Activated T-cell treated with anti-CD3 and anti-CD28 coated beads, Interleukin-2, amount 50 U/mL, for 48 hours (primary cell): ENCODE measurements around the gene FAM9A.
"Not testable (repeated sequence)": the region's sequence is repeated elsewhere in the genome, so short reads cannot be mapped to it uniquely, and the experiment has no call there.

ENCODE experiments used
- DNase-seq, 2 experiments: peaks; one replicate each; pipeline ENCODE4 v3.0.0-alpha.2; 2020

FAM9A gene

DNA sequence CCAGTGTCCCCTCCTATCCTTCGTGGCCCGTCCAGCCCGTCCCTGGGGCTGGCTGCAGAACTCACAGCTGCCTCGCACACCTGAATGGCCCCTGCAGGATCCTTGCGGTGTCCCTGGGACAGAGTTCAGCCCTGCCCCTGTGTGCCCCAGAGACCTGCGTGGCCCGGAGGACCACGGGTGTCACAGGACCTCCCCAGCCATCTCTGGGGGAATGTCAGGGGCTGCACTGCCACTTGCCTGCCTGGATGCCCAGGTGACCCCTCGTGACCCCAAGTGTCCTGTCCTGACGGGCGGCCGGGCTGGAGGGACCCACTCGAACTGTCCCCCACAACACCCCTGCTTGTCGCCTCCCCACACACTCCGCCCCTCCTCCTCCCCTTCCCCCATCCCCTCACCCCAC, 832 bp downstream of the FAM9A start:
- DNase-seq: not testable (repeated sequence)

- not testable (repeated sequence) for DNase-seq
Measured at GRCh38 chrX:8799281-8799680, 1.9 kb downstream of the FAM9A start.

DNA sequence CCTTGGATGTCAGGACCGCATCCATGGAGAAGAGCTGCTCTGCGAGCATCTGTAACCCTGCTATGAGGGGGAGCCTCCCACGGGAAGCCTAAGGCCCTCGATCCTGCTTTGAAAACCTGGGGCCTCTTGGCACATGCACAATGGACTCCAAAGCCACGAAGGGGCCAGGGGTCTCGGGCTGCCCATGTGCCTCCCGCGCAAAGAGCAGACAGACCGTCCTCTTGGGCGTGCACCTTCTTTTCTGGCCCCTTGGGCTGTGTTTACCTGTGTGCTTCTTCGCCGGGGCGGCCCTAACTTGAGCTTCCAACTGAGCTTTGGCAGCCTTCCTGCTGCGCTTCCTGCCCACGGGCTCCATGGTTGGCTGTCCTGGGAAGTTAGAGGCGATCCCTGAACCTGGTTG, 2.5 kb downstream of the FAM9A start:
- DNase-seq: not testable (repeated sequence)

DNA sequence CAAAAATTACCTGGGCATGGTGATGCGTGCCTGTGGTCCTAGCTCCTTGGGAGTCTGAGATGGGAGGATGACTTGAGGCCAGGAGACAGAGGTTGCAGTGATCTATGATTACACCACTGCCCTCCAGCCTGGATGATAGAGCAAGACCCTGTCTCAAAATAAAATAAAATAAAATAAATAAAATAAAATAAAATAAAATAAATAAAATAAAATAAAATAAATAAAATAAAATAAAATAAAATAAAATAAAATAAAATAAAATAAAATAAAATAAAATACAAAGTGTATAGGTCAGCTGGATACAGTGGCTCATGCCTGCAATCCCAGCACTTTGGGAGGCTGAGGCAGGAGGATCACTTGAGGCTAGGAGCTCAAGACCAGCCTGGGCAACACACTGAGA, 14.1 kb downstream of the FAM9A start:
- not testable (repeated sequence) for DNase-seq

DNA sequence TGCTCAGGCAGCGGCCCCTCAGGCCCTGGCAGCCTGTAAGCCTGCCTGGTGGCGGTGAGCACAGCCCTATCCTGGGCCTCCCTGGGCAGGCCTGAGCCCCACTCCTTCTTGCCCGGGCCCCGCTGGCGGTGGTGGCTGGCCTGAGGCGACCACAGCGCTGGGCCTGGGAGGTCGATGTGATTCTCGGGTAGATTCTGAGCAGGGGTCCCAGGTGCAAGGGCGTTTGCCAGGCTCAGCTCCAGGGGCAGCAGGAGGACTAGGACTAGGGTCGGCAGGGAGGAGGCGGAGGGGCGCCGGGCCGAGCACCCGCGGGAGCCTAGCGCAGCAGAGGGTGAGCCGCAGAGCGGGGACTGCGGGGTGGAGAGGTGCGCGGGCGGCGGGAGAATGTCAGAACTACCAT, 17.0 kb downstream of the FAM9A start:
- DNase-seq: no peak

DNA sequence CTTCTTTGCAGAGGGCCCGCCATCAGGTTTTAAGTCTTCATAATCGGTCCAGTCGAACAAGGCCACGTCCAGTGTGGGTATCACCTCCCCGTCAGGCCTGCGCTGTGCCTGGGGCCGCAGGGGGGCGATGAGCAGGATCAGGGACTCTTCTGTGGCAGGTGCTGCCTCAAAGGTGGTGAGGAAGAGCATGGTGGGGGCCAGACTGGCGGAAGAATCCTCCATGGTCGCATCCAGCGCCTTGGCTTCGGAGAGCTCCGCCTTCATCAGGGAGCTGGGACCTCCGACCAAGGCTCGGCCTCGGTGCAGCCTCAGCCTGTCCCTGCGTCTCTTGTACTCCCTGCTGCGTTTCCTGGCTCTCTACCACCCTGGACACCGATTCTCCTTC, 17.5 kb downstream of the FAM9A start:
- no peak for DNase-seq

DNA sequence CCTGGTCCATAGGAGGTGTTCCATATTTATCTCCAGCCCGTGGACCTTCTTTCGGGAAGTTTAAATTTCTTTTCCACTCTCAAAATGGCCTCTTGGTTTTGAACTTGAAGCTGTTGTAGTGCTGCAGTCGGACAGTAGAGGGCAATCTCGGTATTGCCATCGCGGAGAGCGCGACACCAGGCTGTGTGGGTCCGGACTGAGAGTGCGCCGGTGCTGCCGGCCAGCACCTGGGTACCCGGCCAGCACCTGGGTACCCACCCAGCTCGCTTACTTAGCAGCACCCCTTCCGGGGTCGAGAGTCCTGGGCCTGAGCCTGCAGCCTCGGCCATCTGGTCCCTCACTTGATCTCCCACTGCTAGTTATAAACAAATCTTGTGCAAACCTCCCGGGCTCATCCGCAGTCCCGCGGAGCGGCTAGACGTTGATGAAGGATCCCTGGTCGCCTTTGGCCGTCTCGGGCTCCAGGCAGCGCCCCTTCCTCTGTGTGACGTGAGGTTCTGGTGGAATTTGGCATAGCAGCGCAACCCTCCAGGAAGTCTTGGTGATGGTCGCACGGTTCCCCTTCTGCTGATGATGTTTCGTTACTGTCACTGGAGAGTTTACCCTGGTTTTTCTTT, 18.0 kb downstream of the FAM9A start:
- peak; percentile 59 to 63 for DNase-seq

DNA sequence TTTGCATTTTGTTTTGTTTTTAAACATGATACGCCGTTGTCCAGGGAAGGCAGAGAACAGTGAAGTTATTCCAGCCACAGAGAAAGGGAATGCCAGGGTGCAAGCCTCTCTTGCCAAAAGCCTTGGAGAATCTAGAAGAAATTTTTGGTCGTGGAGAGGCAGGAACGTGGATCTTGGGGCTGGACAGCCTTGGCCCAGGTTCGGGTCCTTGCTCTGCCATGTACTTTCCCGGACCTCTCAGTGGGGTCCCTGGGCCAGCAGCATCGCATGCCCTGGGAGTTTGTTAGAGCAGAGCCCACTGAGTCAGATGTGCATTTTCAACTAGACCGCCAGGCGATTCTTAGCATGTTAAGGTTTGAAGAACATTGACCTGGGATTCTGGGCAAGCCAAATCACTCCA, 18.6 kb downstream of the FAM9A start:
- DNase-seq: no peak

DNA sequence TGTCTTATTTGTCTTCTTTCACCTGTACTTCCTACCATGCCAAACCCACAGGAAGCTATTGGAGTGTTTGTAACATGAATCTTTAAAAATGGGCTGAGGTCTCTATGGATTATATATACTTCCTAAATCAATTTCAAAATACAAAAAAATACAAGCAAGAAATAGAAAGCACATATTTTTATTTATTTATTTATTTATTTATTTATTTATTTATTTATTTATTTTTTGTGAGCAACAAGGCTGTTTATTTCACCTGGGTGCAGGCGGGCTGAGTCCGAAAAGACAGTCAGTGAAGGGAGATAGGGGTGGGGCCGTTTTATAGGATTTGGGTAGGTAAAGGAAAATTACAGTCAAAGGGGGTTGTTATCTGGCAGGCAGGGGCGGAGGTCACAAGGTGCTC, 19.3 kb downstream of the FAM9A start:
- not testable (repeated sequence) for DNase-seq

GRCh38 chrX:8773117-8773516, 28.1 kb downstream of the FAM9A start:
- DNase-seq: no peak

- DNase-seq: no peak
Measured at GRCh38 chrX:8760021-8760420, 41.2 kb downstream of the FAM9A start.

GRCh38 chrX:8758706-8759105, 42.5 kb downstream of the FAM9A start:
- DNase-seq: not testable (repeated sequence)

- DNase-seq: not testable (repeated sequence)
Measured at GRCh38 chrX:8757609-8758389, 43.4 kb downstream of the FAM9A start.

- no peak for DNase-seq
Measured at GRCh38 chrX:8755813-8756212, 45.4 kb downstream of the FAM9A start.

GRCh38 chrX:8755116-8755515, 46.1 kb downstream of the FAM9A start:
- no peak for DNase-seq

GRCh38 chrX:8749697-8750096, 51.5 kb downstream of the FAM9A start:
- DNase-seq: no peak

DNA sequence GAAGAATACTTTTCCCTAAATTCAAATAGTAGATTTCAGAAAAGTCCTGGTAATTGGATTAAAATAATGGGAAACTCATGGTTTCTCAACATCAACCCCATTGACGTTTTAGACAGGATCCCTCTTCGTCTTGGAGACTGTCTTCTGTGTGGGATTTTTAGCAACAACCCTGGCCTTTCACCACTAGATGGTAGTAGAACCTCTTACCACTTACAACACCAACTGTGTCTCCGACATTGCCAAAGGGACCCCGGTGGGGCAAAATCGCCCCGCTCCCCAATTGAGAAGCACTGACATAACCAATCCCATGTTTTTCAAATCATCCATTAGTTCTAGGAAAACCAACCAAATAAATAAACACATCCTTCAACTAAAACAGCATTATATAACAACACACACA, 52.3 kb downstream of the FAM9A start:
- DNase-seq: no peak

GRCh38 chrX:8743126-8743732, 58.0 kb downstream of the FAM9A start:
- DNase-seq: peak; percentile 74 to 79

DNA sequence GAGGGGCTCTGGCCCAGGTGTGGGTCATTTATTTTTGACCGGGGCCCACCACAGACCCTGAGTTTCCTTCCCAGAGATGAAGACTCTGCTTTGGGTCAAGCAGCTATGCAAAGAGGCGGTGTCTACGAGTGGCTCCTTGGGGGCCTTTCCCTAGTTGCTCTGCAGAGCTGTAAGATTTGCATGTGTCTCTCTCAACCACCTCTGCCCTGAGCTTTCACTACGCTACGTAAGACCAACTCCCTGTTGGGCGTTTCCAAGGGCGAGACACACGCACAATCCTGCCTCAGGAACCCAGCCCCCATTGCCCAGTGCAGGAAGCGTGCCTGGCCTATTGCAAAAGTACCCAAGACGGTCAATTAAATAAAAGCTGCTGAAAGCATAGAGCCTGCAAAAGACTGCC, 59.2 kb downstream of the FAM9A start:
- DNase-seq: no peak
